ENCODE measurements around the gene PCDHA3. TPM values are rescaled to one million over a fixed set of nuclear protein-coding genes. Genes with fewer than 3 reads are reported as not detected.
"Not testable (repeated sequence)": the region's sequence is repeated elsewhere in the genome, so short reads cannot be mapped to it uniquely, and the experiment has no call there.

Gene PCDHA3
- total RNA-seq, 2 donors from 2014 or later: 0.06 to 0.28 TPM

- ATAC-seq; DNase-seq; intact Hi-C loops (cut with DNase I, micrococcal nuclease): not testable (repeated sequence)
Observed at GRCh38 chr5:140848139-140849102, 47.6 kb downstream of the PCDHA3 start, which contains the start of gene PCDHA9. TSS of gene PCDHA9 (plus strand) at chr5:140848382. CDS start at chr5:140848496, 114 bp downstream.

GRCh38 chr5:140849831-140850634 is 49.2 kb downstream of the PCDHA3 start:
- DNase-seq; intact Hi-C loops (cut with DNase I, micrococcal nuclease); ATAC-seq: not testable (repeated sequence)

Other genes starting within 250 kb of the PCDHA3 start
- gene SRA1, start 243.6 kb upstream of the PCDHA3 start, total RNA-seq: 10 to 100 TPM; 25.1 to 39.0 TPM
- gene APBB3, start 236.5 kb upstream of the PCDHA3 start, total RNA-seq: 10 to 100 TPM; 19.6 to 26.5 TPM
- gene SLC35A4, start 236.2 kb upstream of the PCDHA3 start, total RNA-seq: 100 to 1,000 TPM in 1 of 2 donors, 10 to 100 TPM in 1; 89.7 to 121 TPM
- gene CD14, start 167.9 kb upstream of the PCDHA3 start, total RNA-seq: 10 to 100 TPM; 35.5 to 65.7 TPM
- 10 to 100 TPM; 11.4 to 16.1 TPM for gene TMCO6, start 161.6 kb upstream of the PCDHA3 start, total RNA-seq
- 10 to 100 TPM; 88.1 to 89.3 TPM for gene NDUFA2, start 153.4 kb upstream of the PCDHA3 start, total RNA-seq
- gene IK, start 153.2 kb upstream of the PCDHA3 start, total RNA-seq: 10 to 100 TPM; 60.4 to 77.4 TPM
- gene WDR55, start 136.2 kb upstream of the PCDHA3 start, total RNA-seq: 10 to 100 TPM; 38.2 to 46.3 TPM
- 1 to 10 TPM in 1 of 2 donors, under 1 TPM in 1; 0.78 to 1.0 TPM for gene DND1, start 127.5 kb upstream of the PCDHA3 start, total RNA-seq
- 10 to 100 TPM; 48.6 to 53.7 TPM for gene HARS1, start 109.7 kb upstream of the PCDHA3 start, total RNA-seq
- gene HARS2, start 109.6 kb upstream of the PCDHA3 start, total RNA-seq: 10 to 100 TPM; 37.6 to 38.9 TPM
- gene ZMAT2, start 100.6 kb upstream of the PCDHA3 start, total RNA-seq: 10 to 100 TPM; 41.4 to 49.9 TPM
- gene PCDHA1, start 14.9 kb upstream of the PCDHA3 start, total RNA-seq: not detected
- not detected for gene PCDHA2, start 6.2 kb upstream of the PCDHA3 start, total RNA-seq
- 1 to 10 TPM in 1 of 2 donors, under 1 TPM in 1; 0.39 to 1.1 TPM for gene PCDHA4, start 6.0 kb downstream of the PCDHA3 start, total RNA-seq
- gene PCDHA5, start 20.6 kb downstream of the PCDHA3 start, total RNA-seq: under 1 TPM; 0.06 to 0.09 TPM
- under 1 TPM; 0.22 to 0.31 TPM for gene PCDHA6, start 26.9 kb downstream of the PCDHA3 start, total RNA-seq
- gene PCDHA7, start 33.2 kb downstream of the PCDHA3 start, total RNA-seq: under 1 TPM; 0.17 to 0.27 TPM
- gene PCDHA8, start 40.1 kb downstream of the PCDHA3 start, total RNA-seq: not detected
- gene PCDHA9, start 47.3 kb downstream of the PCDHA3 start, total RNA-seq: under 1 TPM; 0.08 to 0.15 TPM
- under 1 TPM; 0.20 to 0.24 TPM for gene PCDHA10, start 54.8 kb downstream of the PCDHA3 start, total RNA-seq
- gene PCDHA11, start 67.9 kb downstream of the PCDHA3 start, total RNA-seq: under 1 TPM; 0.08 to 0.09 TPM
- under 1 TPM; 0.08 to 0.18 TPM for gene PCDHA12, start 74.3 kb downstream of the PCDHA3 start, total RNA-seq
- gene PCDHA13, start 81.1 kb downstream of the PCDHA3 start, total RNA-seq: under 1 TPM in 1 of 2 donors, not detected in 1; 0.12 TPM
- gene PCDHAC1, start 125.2 kb downstream of the PCDHA3 start, total RNA-seq: under 1 TPM; 0.15 to 0.28 TPM
- under 1 TPM; 0.47 to 0.58 TPM for gene PCDHAC2, start 165.4 kb downstream of the PCDHA3 start, total RNA-seq

Measured in left colon (tissue), 2 donors.